Type B pancreatic cell (in vitro differentiated cells): ENCODE results near the gene ITGB7. TPM values are rescaled to one million over a fixed set of nuclear protein-coding genes. Genes with fewer than 3 reads are reported as not detected.

Source experiments
- DNase-seq: peaks from one replicate; pipeline ENCODE4 v3.0.0; 2021; ENCODE audit warnings: mixed read lengths; ENCODE audit not compliant: unreplicated experiment; ENCODE audit errors: extremely low spot score
- H3K27ac Mint-ChIP-seq: 2 replicates; pipeline ENCODE4 v1.8.0; 2021; ENCODE audit warnings: mild to moderate bottlenecking, mixed read lengths
- H3K27me3 Mint-ChIP-seq: 2 replicates; pipeline ENCODE4 v1.8.0; 2021; ENCODE audit warnings: mixed read lengths
- H3K36me3 Mint-ChIP-seq: 2 replicates; pipeline ENCODE4 v1.8.0; 2021; ENCODE audit warnings: mixed read lengths
- H3K4me1 Mint-ChIP-seq: one replicate; pipeline ENCODE4 v1.8.0; 2021; ENCODE audit warnings: mixed read lengths; ENCODE audit not compliant: unreplicated experiment
- H3K4me3 Mint-ChIP-seq: 2 replicates; pipeline ENCODE4 v1.8.0; 2021; ENCODE audit warnings: mild to moderate bottlenecking, mixed read lengths
- H3K9me3 Mint-ChIP-seq: 2 replicates; pipeline ENCODE4 v1.8.0; 2021; ENCODE audit warnings: mixed read lengths
- total RNA-seq: library from RNA; stranded (reverse); gene quantifications from 2 replicates; pipeline ENCODE4 v1.2.1, GENCODE V29; 2021; ENCODE audit warnings: low replicate concordance
- TF ChIP-seq, protein P1 (sequence below): fragments of 200-600 bp; sonication (generic); conservative IDR thresholded peaks from 2 replicates; pipeline ENCODE4 v1.5.0; 2021; ENCODE audit warnings: antibody characterized with exemption, mild to moderate bottlenecking

ITGB7 gene
- total RNA-seq, 1 donor from 2014 or later: 4.2 TPM

DNA sequence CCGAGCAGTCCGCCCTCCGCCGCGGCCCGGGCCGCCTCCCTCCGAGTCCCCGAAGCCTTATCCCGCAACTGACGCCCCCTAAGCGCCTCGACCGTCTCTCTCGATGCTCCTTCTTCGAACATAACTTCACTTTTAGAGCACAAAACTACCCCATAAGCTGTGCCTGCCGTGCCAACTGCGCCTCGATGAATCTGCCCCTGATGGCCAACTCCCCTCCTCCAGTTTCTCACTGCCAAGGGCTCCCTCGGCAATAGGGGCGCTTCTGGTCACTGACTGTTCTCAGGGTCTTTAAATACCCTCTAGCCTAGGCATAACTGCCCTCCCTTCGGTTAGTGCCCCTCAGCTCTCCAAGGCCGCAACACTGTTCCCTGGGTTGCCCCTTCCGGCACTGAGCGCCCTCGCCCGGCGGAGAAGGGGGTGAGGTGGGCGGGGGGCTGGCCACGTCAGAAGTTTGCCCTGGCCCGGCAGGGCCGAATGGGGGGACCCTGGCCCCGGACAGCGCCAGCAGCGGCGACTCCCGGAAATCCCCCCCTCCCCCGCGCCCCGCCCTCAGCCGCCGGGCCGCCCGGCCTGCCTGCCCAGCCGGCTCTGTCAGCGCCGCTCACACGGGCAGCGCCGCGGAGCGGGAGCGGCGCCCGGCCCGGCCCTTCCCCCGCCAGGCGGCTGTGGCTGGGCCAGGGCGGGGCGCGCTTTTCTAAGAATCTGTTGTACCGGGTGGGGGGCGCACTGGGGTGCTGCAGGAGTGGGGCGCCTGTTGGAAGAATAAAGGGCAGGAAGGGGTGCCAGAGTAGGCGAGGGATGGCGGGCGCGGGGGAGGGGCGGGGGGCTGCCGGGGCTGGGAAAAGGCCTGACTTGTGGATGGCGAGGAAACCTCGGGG is 14.4 kb upstream of the ITGB7 start:
- Mint-ChIP-seq H3K27me3 (peaks cover 9% of the 10 kb centered on the region), H3K36me3 (no peaks in the 10 kb centered on the region), H3K9me3 (no peaks in the 10 kb centered on the region), H3K27ac (peak overlapping the region; percentile 97), H3K4me3 (peak overlapping the region; percentile 97), H3K4me1 (peaks cover 57% of the 10 kb centered on the region)
- DNase-seq: peak; percentile 82
- TF ChIP-seq, protein P1, sequence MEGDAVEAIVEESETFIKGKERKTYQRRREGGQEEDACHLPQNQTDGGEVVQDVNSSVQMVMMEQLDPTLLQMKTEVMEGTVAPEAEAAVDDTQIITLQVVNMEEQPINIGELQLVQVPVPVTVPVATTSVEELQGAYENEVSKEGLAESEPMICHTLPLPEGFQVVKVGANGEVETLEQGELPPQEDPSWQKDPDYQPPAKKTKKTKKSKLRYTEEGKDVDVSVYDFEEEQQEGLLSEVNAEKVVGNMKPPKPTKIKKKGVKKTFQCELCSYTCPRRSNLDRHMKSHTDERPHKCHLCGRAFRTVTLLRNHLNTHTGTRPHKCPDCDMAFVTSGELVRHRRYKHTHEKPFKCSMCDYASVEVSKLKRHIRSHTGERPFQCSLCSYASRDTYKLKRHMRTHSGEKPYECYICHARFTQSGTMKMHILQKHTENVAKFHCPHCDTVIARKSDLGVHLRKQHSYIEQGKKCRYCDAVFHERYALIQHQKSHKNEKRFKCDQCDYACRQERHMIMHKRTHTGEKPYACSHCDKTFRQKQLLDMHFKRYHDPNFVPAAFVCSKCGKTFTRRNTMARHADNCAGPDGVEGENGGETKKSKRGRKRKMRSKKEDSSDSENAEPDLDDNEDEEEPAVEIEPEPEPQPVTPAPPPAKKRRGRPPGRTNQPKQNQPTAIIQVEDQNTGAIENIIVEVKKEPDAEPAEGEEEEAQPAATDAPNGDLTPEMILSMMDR: peak; percentile 52

DNA sequence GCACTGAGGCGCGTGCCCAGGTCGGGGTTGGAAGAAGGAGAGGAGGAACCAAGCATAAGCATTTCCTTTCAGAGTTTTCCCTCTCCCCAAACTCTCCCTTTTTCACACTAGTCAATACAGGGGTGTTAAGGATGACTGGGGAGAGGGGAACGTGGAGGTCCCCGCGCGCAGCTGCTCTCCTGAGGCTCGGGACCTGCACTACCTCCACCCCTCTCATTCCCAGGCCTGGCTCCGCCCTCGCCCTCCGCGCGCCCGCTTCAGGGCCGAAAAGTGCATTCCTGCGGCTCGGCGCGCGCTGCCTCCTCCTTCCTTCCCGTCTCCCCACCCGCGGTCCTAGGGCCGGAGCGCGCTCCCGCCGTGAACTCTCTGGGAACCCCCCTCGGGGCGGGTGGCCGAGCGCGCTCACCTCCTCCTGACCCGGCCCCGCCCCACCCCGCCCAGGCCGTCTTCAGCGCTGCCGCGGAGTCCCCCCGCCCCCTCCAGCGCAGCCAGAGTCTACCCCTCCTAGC is 13.7 kb upstream of the ITGB7 start:
- Mint-ChIP-seq H3K36me3 (no peaks in the 10 kb centered on the region), H3K9me3 (no peaks in the 10 kb centered on the region), H3K4me3 (peak overlapping the region; percentile 97), H3K4me1 (peaks cover 60% of the 10 kb centered on the region), H3K27me3 (peaks cover 9% of the 10 kb centered on the region), H3K27ac (peak overlapping the region; percentile 97)
- peak; percentile 94 for DNase-seq
- TF ChIP-seq, protein P1: no peak

DNA sequence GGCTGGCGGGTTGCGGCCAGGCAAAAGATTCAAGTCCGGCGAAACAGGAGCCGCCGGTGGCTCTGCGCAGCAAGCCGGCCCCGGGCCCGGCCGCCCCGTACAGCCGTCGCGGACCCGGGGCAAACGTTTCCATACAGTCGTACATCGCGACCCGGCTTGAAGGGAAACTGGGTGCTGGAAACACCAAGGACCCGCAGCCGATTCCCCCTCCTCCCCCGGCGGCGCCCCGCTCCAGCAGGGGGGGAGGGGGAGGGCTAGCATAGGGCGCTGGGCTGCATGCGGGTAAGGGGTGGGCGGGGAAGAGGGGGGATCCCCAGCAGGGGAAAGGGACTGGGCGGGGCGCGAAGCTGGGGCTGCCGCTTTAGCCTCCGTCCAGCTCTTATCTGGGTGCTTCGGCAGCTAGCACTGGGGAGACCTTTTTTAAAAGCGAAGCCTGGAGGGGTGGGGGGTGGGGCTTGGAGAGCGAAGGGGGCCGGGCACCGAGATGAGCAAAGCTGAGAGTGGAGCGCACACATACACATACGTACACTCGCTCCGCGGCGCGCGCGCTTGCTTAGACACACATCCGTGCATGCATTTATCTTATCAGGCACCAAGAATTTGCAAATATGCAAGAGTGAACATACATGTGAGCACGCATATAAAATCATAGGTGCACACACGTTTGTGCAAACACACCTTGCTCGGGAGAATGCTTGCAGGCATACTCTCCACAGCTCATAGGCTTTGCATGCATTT is 13.1 kb upstream of the ITGB7 start:
- Mint-ChIP-seq H3K4me3 (peak overlapping the region; percentile 97), H3K4me1 (peaks cover 55% of the 10 kb centered on the region), H3K27me3 (peaks cover 9% of the 10 kb centered on the region), H3K36me3 (no peaks in the 10 kb centered on the region), H3K27ac (peak overlapping the region; percentile 97), H3K9me3 (no peaks in the 10 kb centered on the region)
- TF ChIP-seq, protein P1: no peak
- DNase-seq: no peak

DNA sequence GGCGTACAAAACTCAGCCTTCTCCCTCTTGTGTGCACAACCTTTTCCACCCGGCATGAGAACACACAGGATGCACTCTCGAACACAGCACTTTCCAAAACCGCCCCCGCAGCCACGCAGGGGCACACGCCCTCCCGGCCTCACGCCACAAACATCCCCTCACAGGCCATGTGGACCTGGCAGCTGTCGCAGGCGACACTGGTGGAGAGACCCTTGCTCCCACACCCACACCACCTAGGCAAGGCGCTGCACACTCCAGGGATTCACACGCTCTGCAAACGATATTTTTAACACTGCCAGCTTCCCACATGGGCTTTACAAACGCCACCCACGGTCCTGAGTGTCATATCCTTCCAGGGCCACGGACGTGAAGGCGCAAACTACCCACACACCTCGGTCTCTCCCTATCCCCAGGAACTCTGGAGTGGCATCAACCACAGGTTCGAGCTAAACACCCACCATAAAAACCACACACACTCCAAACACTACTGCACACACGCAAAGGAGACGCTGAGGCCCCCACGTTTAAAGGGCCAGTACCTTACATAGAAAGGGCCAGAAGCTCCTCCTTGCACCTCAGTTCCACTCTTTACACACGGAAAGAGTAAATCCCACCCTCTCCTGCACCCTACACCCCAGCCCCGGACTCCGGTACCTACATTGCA is 12.4 kb upstream of the ITGB7 start:
- Mint-ChIP-seq H3K27me3 (peaks cover 9% of the 10 kb centered on the region), H3K4me3 (peak overlapping the region; percentile 96), H3K27ac (peak overlapping the region; percentile 95), H3K36me3 (no peaks in the 10 kb centered on the region), H3K9me3 (no peaks in the 10 kb centered on the region), H3K4me1 (peaks cover 48% of the 10 kb centered on the region)
- TF ChIP-seq, protein P1: no peak
- DNase-seq: no peak

DNA sequence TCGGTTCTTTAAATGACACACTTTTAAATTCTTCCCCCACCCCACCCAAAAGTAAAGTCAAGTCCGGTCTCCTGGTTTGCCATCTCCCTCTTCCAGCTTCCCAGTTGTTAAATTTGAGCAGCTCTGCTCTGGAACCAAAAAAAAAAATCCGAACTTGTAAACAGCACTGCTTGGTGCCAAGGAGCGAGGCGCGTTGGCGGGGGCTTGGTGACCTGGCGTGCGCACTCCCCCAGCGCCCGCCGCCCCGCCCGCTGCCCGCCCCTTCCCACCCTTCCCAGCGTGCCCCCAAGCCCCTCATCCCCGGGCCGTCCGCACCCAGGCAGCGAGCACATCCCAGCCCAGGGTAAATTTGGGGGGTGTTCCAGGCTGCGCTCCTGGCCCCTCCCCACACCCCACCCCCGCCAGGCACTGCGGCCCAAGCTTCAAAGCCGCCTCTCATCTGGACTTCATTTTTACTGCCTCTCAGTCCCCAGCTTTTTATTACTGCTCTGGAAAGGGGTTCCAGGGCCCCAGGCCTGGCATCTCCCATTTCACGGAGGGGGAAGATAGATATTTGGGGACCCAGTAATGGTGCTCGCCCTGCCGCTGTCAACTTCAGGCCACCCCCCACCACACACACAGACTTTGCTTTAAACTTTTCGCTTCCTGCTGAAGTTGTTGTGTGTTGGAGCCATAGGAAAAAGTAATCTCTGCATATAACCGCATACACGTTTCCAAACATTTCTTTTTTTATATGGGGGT is 11.7 kb upstream of the ITGB7 start:
- Mint-ChIP-seq H3K36me3 (peaks cover 2% of the 10 kb centered on the region), H3K4me3 (peak overlapping the region; percentile 96), H3K4me1 (peaks cover 43% of the 10 kb centered on the region), H3K27me3 (peaks cover 9% of the 10 kb centered on the region), H3K9me3 (no peaks in the 10 kb centered on the region), H3K27ac (peak overlapping the region; percentile 95)
- TF ChIP-seq, protein P1: no peak
- DNase-seq: no peak
